Cerebellar cortex (tissue), 1 donor: ENCODE results near the gene SEZ6.
A peak's percentile ranks its signal among the peaks of the same experiment; 100 is the strongest.
"Not testable (repeated sequence)": the region's sequence is repeated elsewhere in the genome, so short reads cannot be mapped to it uniquely, and the experiment has no call there.

Source experiments
- DNase-seq: peaks from one replicate; pipeline ENCODE4 v3.0.0-alpha.2; 2015; ENCODE audit warnings: low spot score

Gene SEZ6

DNA sequence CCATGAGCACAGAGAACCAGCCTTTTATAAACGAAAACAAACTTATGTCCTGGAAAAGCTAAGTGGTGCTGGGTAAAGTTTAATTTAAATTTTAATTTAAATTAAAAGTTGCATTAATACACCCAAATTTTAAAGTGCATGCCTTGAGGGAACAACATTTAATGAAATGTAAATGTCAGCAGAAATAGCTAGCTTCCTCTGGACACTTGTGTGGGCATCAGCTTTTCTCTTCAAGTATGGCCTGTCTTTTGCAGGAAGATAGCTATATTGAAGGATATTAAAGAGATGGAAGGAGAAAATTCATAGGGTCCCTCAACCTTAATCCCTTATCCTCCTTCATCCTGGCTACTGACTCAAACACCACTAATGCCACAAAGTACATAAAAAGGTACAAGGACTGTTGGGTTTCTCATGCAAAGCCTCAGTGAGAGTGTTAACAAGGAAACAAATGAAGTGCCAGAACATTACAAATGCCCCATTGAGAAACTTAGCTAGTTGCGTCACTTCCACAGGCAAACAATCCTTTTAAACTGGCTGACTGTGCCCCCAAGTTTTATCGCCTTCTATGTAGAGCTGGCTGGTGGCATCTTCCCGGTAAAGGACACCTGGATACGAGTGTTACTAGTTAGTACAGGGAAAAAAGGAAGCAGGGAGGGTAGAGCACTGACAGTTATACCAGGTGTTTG, 68.6 kb downstream of the SEZ6 start:
- no peak for DNase-seq

- no peak for DNase-seq
Observed at GRCh38 chr17:28935744-28936460, 69.9 kb downstream of the SEZ6 start.

- DNase-seq, result not testable (repeated sequence)
Observed at GRCh38 chr17:28934508-28934907, 71.3 kb downstream of the SEZ6 start.

GRCh38 chr17:28929787-28930186, 76.0 kb downstream of the SEZ6 start:
- no peak for DNase-seq

DNA sequence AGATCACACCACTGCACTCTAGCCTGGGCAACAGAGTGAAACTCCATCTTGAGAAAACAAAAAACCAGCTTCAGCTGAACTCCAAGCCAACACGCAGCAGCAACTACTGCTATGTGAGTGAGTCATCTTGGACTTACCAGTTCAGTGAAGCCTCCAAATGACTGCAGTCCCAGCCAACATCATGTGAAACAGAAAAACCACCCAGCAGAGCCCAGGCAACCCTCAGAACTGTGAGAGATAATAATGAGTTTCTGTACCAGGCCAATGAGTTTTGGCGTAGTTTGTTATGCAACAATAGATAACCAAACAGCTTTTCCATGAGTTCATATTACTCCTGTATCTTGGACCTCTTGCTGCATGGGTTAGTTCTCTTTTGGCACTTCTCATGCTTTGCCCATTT, 77.8 kb downstream of the SEZ6 start:
- no peak for DNase-seq

- no peak for DNase-seq
Observed at GRCh38 chr17:28926786-28927185, 79.0 kb downstream of the SEZ6 start.

DNA sequence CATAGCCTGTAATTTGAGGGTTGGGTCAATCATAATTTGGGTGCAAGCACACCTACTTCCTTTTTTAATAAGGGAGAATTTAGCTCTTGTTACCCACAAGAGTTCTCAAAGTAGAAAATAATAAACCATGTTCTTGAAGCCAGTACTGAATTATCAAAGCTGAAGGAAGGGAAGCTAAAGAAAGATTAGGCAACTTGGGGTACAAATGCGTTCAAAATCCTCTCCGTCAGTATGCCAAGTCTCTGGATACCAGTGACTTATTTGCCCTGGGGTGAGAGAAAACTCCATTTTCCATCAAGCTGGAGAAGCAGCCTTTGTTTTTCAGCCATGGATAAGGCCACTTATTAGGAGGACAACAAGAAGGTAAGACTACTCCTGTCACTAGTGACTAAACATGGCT, 79.5 kb downstream of the SEZ6 start:
- no peak for DNase-seq

DNA sequence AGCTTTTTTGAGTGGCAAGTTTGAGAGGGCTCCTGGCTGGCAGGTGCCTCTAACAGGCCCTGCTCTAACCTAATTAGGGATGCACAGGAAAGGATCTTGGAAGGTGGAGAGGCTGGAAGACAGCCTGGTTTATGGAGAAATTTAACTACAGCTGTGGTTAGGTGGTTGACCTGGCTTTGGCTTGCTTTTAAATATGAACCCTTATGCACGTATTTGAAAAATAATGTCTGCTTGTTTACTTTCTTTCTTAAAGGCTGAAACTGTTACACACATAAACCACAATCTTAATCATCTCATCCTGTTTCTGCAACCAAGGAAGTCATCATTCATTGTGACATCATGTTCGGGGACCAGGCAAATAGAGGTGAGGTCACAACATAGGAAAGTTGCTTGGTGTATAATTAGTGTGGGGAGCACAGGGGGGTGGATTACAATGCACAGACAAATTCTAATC, 79.9 kb downstream of the SEZ6 start:
- no peak for DNase-seq

- DNase-seq, result no peak
Observed at GRCh38 chr17:28920201-28920600, 85.6 kb downstream of the SEZ6 start.

DNA sequence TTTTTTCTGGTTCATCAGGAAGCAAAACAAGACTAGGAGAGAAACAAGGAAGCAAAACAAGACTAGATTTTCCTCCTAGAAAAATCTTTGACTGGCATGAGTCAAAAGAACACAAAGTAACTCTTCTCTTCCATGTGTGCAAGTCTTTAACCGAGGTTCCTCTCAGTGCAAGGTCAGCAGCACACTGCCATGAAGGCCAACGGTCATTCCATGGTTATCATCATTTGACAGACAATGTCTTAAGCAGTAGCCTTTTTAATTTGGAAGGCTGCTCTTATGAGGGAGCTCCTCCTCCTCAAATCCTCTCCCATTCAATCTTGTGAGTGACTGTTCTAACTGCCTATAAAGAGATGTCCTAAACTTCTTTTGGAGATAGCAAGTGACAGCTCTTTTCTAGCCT, 87.5 kb downstream of the SEZ6 start:
- no peak for DNase-seq

DNA sequence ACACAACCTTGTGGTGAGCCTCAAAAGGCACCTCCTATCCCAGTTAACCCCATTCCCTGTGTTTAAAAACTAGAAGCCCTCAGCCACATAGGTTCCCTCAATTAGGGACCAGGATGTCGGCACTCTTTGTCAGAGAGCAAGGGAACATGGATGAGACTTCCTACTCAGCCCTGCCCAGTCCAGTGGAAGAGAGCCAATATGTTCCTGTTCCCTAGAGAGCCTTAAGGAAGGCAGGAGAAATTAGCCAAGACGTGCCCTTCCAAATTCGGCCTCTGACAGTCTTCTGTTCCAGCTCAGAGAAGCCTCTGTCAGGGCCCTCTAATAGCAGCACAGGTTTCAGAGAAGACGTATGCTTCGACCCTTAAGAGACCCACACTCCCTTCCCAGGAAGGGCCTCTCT, 88.4 kb downstream of the SEZ6 start:
- no peak for DNase-seq

DNA sequence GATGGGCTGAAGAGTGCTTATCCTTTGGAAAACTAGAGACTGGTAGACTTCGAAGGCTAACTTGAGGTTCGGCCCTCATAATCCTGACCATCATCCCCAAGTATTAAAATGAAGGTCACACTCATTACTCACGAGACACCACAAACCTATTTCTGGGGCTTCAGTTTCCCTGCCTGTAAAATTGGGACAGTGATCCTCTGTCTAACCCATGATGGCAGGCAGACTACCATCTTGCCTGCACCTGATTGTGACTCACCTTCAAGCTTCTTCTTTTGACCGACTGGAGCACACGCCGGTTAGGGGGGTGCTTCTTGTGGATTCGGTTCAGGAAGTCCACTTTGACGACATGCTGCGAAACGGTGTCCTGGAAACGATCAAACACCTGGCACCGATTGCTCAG, 88.8 kb downstream of the SEZ6 start:
- DNase-seq, result no peak

- DNase-seq, result peak; percentile 68
Observed at GRCh38 chr17:28916302-28916934, 89.4 kb downstream of the SEZ6 start.

GRCh38 chr17:28912938-28913333, 92.9 kb downstream of the SEZ6 start:
- no peak for DNase-seq

DNA sequence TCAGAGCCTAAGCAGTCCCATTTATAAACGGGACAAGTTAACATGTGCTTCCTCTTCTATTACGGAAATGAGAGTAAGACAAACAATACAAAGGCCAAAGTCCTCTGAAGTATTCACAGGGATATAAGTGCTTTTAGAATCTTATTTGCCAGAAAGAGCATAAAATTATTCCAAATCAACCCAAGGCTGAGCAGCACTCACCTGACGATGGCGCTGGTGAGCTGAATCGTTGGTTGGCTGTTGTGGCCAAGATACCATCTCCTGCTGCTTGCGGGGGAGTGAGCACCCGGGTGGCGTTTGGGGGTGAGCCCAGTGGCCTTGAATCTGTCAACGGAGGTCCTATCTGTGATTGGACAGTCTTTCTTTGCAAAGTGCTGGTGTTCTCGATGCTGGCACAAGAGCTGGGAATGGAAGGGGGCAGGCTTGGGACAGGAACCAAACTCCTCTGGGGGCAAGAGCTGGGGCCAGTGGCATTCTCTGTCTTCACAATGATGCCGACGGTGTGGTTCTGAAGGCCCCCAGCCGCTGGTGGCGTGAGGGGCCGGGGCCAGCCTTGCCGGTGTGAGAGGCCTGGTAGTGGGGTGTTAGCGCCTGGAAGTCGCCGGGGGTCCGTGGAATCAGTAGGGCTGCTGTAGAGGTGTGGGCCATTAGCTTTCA, 93.4 kb downstream of the SEZ6 start:
- DNase-seq, result no peak

DNA sequence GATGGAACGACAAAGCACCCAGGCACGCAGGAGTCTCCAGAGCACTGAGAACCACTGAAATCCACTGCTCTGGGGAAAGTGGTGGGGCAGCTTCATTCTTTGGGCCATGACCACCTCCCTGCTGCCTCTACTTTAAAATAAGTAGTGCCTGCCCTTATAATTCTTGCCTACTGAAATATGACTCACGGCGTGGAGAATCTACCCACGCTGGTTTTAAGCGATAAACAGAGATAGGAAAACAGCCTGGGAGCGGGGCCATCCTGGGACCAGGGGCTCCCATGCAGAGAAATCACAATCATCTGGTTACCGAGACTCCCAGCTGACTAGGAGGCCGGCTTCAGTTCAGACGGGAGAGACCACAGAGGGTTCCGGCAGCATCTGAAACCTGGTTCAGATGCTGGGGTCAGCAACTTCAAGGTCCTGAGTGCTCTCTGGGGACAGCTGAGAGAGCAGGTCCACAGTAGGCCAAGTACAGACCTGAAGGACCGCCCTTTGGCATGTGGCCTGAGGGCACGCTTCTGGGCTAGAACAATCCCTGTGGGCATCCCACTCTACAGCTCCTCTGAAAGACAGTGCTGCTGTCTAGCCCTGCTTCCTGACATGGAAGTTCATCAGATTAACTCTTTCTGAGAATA, 94.3 kb downstream of the SEZ6 start:
- no peak for DNase-seq

GRCh38 chr17:28910534-28910933, 95.3 kb downstream of the SEZ6 start:
- DNase-seq, result no peak

GRCh38 chr17:28908640-28909167, 97.1 kb downstream of the SEZ6 start:
- no peak for DNase-seq

- no peak for DNase-seq
Observed at GRCh38 chr17:28907709-28908475, 97.9 kb downstream of the SEZ6 start.

DNA sequence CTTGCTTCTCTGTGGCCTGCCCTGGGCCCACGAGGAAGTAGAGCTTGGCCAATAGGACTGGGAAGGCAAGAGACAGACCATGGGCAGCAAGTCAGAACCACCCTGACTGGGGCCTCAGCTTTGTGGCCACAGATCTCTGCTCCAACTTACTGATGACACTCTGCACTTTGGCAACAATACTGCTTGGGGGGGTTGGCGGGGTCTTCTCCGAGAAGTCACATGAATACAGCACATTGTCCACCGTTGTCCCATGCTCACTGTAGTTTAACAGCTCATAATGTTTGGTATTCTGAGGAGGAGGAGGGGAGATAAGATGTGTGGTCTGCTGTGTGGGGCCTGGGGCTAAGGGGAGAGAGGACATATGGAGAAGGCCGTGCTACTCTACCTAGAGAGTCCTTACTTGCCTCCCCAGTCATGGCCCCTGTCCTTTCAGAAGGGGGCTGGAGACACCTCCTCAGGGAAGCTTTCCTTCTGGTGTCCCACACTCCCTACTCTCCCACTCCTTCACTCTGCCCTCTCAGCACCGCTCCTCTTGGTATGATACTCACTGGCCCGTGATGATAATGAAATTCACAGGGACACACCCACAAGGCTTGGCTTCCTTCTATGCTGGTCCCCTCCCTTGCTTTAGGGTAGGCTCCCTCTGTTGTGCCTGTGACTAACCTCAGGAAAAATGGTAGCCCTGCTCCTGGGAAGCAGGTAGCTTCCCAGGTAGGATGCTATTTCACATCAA, 99.0 kb downstream of the SEZ6 start:
- no peak for DNase-seq

- no peak for DNase-seq
Observed at GRCh38 chr17:28906276-28906675, 99.6 kb downstream of the SEZ6 start.
